GM10248 (cell line): ENCODE data around the gene RAB40B.

Source experiments
- CTCF ChIA-PET: fragments of 300-600 bp; sonication (Branson Sonifier 250); formaldehyde crosslinking; extraction: SDS; loops from one replicate; lab custom pipeline; 2021; ENCODE audit warnings: antibody characterized with exemption; lab: Yijun Ruan, JAX
- POLR2A ChIA-PET: fragments of 350-650 bp; sonication (Branson Sonifier 250); formaldehyde crosslinking; extraction: SDS; loops from one replicate; lab custom pipeline; 2020; ENCODE audit warnings: antibody characterized with exemption; lab: Yijun Ruan, JAX
- DNase-seq: peaks from one replicate; pipeline ENCODE4 v3.0.0; 2012; ENCODE audit errors: extremely low spot score
- TF ChIP-seq, protein P1 (sequence below): IDR thresholded peaks from 2 replicates; pipeline ENCODE4 v1.5.1; 2012; ENCODE audit warnings: mild to moderate bottlenecking, low read depth; ENCODE audit errors: extremely low read depth, missing control alignments, control extremely low read depth

Gene RAB40B

DNA sequence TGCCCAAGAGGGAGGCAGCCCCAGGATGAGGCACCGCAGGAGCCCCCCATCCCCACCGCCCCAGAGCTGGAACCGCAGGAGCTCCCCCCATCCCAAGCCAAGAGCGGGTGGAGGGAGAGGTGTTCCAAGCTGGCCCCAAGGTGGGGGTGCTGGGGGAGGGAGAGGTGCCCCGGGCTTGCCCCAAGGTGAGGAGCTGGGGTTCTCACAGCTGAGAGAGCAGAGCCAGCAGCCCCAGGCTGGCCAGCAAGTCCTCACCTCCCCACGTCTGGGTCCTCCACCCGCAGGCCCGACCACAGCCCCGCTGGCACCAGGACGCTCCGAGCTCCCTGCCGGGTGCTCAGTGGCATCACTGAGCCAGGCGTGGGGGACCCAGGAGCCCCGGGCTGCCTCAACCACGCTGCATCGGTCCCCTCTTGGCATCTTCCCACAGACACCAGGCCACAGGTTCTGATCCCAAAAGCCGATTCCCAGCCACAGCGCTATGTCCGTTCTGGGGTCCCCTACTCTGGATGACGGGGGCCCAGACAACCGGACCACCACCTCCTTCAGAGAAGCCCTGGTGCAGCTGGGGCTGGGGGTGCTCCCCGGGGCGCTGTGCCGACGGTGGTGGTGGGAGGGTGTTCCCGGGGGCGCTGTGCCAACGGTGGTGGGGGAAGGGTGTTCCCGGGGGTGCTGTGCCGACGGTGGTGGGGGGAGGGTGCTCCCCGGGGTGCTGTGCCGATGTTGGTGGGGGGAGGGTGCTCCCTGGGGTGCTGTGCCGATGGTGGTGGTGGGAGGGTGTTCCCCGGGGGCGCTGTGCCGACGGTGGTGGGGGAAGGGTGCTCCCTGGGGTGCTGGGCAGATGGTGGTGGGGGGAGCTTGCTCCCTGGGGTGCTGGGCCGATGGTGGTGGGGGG lies 34.9 kb downstream of the RAB40B start:
- DNase-seq: no peak
- TF ChIP-seq, protein P1, sequence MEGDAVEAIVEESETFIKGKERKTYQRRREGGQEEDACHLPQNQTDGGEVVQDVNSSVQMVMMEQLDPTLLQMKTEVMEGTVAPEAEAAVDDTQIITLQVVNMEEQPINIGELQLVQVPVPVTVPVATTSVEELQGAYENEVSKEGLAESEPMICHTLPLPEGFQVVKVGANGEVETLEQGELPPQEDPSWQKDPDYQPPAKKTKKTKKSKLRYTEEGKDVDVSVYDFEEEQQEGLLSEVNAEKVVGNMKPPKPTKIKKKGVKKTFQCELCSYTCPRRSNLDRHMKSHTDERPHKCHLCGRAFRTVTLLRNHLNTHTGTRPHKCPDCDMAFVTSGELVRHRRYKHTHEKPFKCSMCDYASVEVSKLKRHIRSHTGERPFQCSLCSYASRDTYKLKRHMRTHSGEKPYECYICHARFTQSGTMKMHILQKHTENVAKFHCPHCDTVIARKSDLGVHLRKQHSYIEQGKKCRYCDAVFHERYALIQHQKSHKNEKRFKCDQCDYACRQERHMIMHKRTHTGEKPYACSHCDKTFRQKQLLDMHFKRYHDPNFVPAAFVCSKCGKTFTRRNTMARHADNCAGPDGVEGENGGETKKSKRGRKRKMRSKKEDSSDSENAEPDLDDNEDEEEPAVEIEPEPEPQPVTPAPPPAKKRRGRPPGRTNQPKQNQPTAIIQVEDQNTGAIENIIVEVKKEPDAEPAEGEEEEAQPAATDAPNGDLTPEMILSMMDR: no peak
- ChIA-PET POLR2A (no interaction called here), CTCF (interaction anchor here (1.0 to 1.2 kb wide), 2 partner anchors 71 to 102 kb away, joined by 3 read pairs; partner anchors contain the start of gene FN3K)

DNA sequence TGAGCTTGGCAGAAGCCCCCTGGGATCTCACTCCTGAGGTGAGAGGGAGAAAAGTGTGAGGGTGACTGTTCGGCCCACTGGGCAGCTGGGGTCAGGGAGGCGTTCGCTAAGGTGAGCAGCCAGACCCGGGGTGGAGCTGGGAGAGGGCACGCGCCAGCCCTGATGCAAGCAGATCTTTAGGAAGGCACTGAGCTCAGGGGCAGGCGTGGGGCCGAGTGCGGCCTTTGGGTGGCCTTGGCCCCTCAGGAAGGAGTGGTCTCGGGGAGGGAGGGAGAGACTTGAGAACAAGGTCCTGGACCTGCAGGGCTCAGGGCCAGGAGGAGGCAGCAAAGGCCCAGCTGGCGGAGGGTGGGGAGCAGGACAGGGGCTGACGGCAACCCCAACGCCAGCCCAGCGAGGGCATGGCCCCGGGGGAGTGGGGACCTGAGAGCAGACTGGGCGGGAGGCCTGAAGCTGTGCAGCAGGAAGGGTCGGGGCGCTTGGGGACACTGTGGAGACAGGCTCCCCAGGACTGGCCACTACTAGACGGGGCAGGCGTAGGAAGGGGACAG lies 35.7 kb downstream of the RAB40B start:
- CTCF ChIA-PET: interaction anchor here (1.0 to 1.2 kb wide), 2 partner anchors 72 to 103 kb away, joined by 3 read pairs; partner anchors contain the start of gene FN3K
- POLR2A ChIA-PET: no interaction called here
- TF ChIP-seq, protein P1: no peak
- DNase-seq: no peak

DNA sequence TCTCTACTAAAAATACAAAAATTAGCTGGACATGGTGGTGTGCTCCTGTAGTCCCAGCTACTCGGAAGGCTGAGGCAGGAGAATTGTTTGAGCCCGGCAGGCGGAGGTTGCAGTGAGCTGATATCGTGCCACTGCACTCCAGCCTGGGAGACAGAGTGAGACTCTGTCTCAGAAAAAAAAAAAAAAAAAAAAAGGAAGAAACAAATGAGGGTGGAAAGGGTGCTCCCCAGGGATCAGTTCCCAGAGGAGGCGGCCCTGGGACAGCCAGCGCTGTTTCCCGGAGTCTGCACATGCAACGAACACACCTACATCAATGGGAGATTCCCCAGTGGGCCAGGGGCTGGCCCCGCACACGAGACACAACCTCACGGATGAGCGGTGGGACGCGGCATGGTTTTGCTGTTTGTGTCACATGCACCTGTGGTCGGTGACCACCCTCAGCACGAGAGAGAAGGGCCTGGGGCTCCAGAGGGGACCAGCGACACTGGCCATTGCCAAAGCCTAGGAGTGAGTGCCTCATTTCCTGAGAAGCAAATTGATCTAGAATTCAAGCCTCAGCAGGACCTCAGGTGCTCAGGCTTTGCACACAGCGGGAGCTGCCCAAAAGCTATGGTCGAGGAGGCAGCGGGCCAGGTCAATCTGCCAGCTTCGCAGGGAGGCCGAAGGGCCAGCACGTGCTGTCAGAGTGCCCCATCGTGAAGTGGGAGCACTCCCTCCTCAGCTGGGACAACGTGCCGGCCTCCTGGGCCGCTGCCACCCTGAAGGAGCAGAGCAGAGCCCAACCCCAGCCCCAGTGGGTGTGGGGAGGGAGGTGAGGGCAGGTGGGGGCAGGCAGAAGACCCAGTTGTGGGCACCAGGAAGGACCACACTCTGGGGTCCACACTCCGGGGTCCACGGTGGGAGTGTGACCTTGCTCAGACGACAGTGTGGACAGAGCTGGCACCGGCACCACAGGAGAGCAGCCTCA lies 36.5 kb downstream of the RAB40B start:
- no peak for DNase-seq
- POLR2A ChIA-PET: no interaction called here
- TF ChIP-seq, protein P1: no peak
- CTCF ChIA-PET: interaction anchor here (0.9 to 1.2 kb wide), 4 partner anchors 65 to 113 kb away, joined by 3 to 4 read pairs (median 3); partner anchors contain the start of gene FN3K

DNA sequence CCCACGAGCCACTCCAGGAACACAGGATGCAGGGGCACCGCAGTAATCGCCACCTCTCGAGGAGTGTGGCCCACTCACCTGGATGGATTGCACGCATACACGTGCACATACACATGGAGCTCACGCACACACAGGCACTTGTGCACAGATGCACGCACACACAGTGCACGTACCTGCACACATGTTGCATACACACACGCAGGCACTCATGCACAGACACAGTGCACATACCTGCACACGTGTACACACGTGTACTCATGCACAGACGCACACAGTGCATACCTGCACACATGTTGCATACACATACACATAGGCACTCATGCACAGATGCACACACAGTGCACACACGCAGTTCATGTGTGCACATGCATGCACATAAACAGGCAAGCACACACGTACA lies 38.6 kb downstream of the RAB40B start:
- ChIA-PET CTCF (interaction anchor here (1.1 kb wide), 1 partner anchor 9 kb away, joined by 4 read pairs; no protein-coding TSS in a partner anchor), POLR2A (no interaction called here)
- DNase-seq: no peak
- TF ChIP-seq, protein P1: no peak

DNA sequence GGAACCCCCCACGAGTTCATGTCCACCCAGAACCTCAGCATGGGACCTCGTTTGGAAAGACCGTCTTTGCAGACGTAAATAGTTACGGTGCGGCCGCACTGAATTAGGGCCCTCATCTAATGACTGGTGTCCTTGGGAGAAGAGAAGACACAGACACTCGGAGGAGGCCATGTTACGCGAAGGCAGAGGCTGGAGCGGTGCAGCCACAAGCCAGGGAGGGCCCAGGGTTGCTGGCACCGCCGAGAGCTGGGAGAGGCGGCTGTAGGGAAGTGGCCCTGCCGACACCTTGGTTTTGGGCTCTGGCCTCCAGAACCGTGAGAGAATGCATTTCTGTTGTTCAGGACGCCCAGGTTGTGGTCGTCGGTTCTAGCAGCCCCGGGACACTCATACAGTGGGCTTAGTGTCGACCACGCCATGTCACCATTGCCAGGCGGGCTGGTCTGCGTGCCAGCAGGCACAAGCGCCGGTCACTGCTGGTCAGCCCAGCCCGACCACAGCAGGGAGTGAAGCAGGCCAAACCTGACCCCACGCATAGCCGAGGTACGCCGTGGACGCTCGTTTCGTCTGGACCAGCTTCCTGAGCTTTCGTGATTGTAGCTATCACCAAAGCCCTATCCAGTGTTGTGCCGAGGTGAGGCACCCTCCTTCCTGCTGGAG lies 39.6 kb downstream of the RAB40B start:
- ChIA-PET CTCF (interaction anchor here (1.1 kb wide), 1 partner anchor 10 kb away, joined by 4 read pairs; no protein-coding TSS in a partner anchor), POLR2A (no interaction called here)
- no peak for DNase-seq
- TF ChIP-seq, protein P1: no peak
